ENCODE measurements around the gene CCDC92B. TPM values are rescaled to one million over a fixed set of nuclear protein-coding genes. Genes with fewer than 3 reads are reported as not detected.
"Not testable (repeated sequence)": the region's sequence is repeated elsewhere in the genome, so short reads cannot be mapped to it uniquely, and the experiment has no call there.

CCDC92B gene
- polyA plus RNA-seq, 1 donor = 1.5 TPM

- no peak overlapping the region for H3K4me3 ChIP-seq (ENCODE audit: low read length)
- peaks cover 23% of the 10 kb centered on the region for H3K4me1 ChIP-seq (ENCODE audit: control insufficient read depth, insufficient read depth, low read length)
- no peaks in the 10 kb centered on the region for H3K27me3 ChIP-seq (ENCODE audit: control insufficient read depth, insufficient read depth, low read length)
- no peak for DNase-seq
- peaks cover 70% of the 10 kb centered on the region for H3K36me3 ChIP-seq (ENCODE audit: control insufficient read depth, insufficient read depth, low read length)
- WGBS (ENCODE audit: insufficient coverage, low lambda C conversion rate) = no CpG with 5 or more reads among the region's 38 CpGs
- H3K9me3 ChIP-seq (ENCODE audit: control insufficient read depth, low read depth, low read length) = no peaks in the 10 kb centered on the region
- H3K27ac ChIP-seq (ENCODE audit: low read length) = no peak overlapping the region
These were observed 45.2 kb downstream of the CCDC92B start for GRCh38 chr17:2704031-2704889.

GRCh38 chr17:2703606-2704005, 45.8 kb downstream of the CCDC92B start:
- Histone ChIP-seq H3K9me3 (ENCODE audit: control insufficient read depth, low read depth, low read length) (peaks cover 1% of the 10 kb centered on the region), H3K36me3 (ENCODE audit: control insufficient read depth, insufficient read depth, low read length) (peaks cover 77% of the 10 kb centered on the region), H3K27me3 (ENCODE audit: control insufficient read depth, insufficient read depth, low read length) (no peaks in the 10 kb centered on the region), H3K4me1 (ENCODE audit: control insufficient read depth, insufficient read depth, low read length) (peaks cover 17% of the 10 kb centered on the region), H3K4me3 (ENCODE audit: low read length) (no peak overlapping the region), H3K27ac (ENCODE audit: low read length) (no peak overlapping the region)
- DNase-seq = no peak
- WGBS (ENCODE audit: insufficient coverage, low lambda C conversion rate) = no CpG with 5 or more reads among the region's 16 CpGs

- no peak for DNase-seq
- no CpG with 5 or more reads among the region's 20 CpGs for WGBS (ENCODE audit: insufficient coverage, low lambda C conversion rate)
- H3K36me3 ChIP-seq (ENCODE audit: control insufficient read depth, insufficient read depth, low read length) = peaks cover 78% of the 10 kb centered on the region
These were observed 46.3 kb downstream of the CCDC92B start for GRCh38 chr17:2703181-2703580.

GRCh38 chr17:2701996-2702741, 47.3 kb downstream of the CCDC92B start:
- no peak for DNase-seq
- WGBS (ENCODE audit: insufficient coverage, low lambda C conversion rate) = no CpG with 5 or more reads among the region's 22 CpGs
- H3K4me3 ChIP-seq (ENCODE audit: low read length) = no peak overlapping the region
- H3K27me3 ChIP-seq (ENCODE audit: control insufficient read depth, insufficient read depth, low read length) = no peaks in the 10 kb centered on the region
- peaks cover 84% of the 10 kb centered on the region for H3K36me3 ChIP-seq (ENCODE audit: control insufficient read depth, insufficient read depth, low read length)
- H3K4me1 ChIP-seq (ENCODE audit: control insufficient read depth, insufficient read depth, low read length) = peaks cover 2% of the 10 kb centered on the region
- H3K9me3 ChIP-seq (ENCODE audit: control insufficient read depth, low read depth, low read length) = peaks cover 8% of the 10 kb centered on the region
- H3K27ac ChIP-seq (ENCODE audit: low read length) = no peak overlapping the region

More at GRCh38 chr17:2703181-2703580, 46.3 kb downstream of the CCDC92B start:
- Histone ChIP-seq H3K27me3 (ENCODE audit: control insufficient read depth, insufficient read depth, low read length) (no peaks in the 10 kb centered on the region), H3K27ac (ENCODE audit: low read length) (no peak overlapping the region), H3K4me1 (ENCODE audit: control insufficient read depth, insufficient read depth, low read length) (peaks cover 12% of the 10 kb centered on the region), H3K9me3 (ENCODE audit: control insufficient read depth, low read depth, low read length) (peaks cover 5% of the 10 kb centered on the region), H3K4me3 (ENCODE audit: low read length) (no peak overlapping the region)

- WGBS (ENCODE audit: insufficient coverage, low lambda C conversion rate) = no CpG with 5 or more reads among the region's 41 CpGs
- DNase-seq = no peak
- Histone ChIP-seq H3K4me1 (ENCODE audit: control insufficient read depth, insufficient read depth, low read length) (no peaks in the 10 kb centered on the region), H3K4me3 (ENCODE audit: low read length) (no peak overlapping the region), H3K27ac (ENCODE audit: low read length) (no peak overlapping the region), H3K36me3 (ENCODE audit: control insufficient read depth, insufficient read depth, low read length) (peaks cover 88% of the 10 kb centered on the region), H3K9me3 (ENCODE audit: control insufficient read depth, low read depth, low read length) (peaks cover 8% of the 10 kb centered on the region), H3K27me3 (ENCODE audit: control insufficient read depth, insufficient read depth, low read length) (no peaks in the 10 kb centered on the region)
These were observed 48.1 kb downstream of the CCDC92B start for GRCh38 chr17:2701161-2701995.

GRCh38 chr17:2700491-2701141, 48.8 kb downstream of the CCDC92B start:
- Histone ChIP-seq H3K36me3 (ENCODE audit: control insufficient read depth, insufficient read depth, low read length) (peaks cover 90% of the 10 kb centered on the region), H3K27me3 (ENCODE audit: control insufficient read depth, insufficient read depth, low read length) (no peaks in the 10 kb centered on the region), H3K4me3 (ENCODE audit: low read length) (no peak overlapping the region), H3K4me1 (ENCODE audit: control insufficient read depth, insufficient read depth, low read length) (no peaks in the 10 kb centered on the region), H3K9me3 (ENCODE audit: control insufficient read depth, low read depth, low read length) (peaks cover 8% of the 10 kb centered on the region), H3K27ac (ENCODE audit: low read length) (no peak overlapping the region)
- DNase-seq = no peak
- no CpG with 5 or more reads among the region's 27 CpGs for WGBS (ENCODE audit: insufficient coverage, low lambda C conversion rate)

GRCh38 chr17:2700030-2700490, 49.4 kb downstream of the CCDC92B start:
- Histone ChIP-seq H3K27ac (ENCODE audit: low read length) (no peak overlapping the region), H3K9me3 (ENCODE audit: control insufficient read depth, low read depth, low read length) (peaks cover 8% of the 10 kb centered on the region), H3K36me3 (ENCODE audit: control insufficient read depth, insufficient read depth, low read length) (peaks cover 94% of the 10 kb centered on the region), H3K4me3 (ENCODE audit: low read length) (no peak overlapping the region), H3K4me1 (ENCODE audit: control insufficient read depth, insufficient read depth, low read length) (no peaks in the 10 kb centered on the region), H3K27me3 (ENCODE audit: control insufficient read depth, insufficient read depth, low read length) (no peaks in the 10 kb centered on the region)
- DNase-seq = no peak
- no CpG with 5 or more reads among the region's 20 CpGs for WGBS (ENCODE audit: insufficient coverage, low lambda C conversion rate)

GRCh38 chr17:2699216-2699805, 50.1 kb downstream of the CCDC92B start:
- H3K4me3 ChIP-seq (ENCODE audit: low read length); H3K4me1 ChIP-seq (ENCODE audit: control insufficient read depth, insufficient read depth, low read length); H3K9me3 ChIP-seq (ENCODE audit: control insufficient read depth, low read depth, low read length); H3K27me3 ChIP-seq (ENCODE audit: control insufficient read depth, insufficient read depth, low read length); H3K27ac ChIP-seq (ENCODE audit: low read length); DNase-seq: not testable (repeated sequence)
- peaks cover 93% of the 10 kb centered on the region for H3K36me3 ChIP-seq (ENCODE audit: control insufficient read depth, insufficient read depth, low read length)
- no CpG with 5 or more reads among the region's 18 CpGs for WGBS (ENCODE audit: insufficient coverage, low lambda C conversion rate)

GRCh38 chr17:2697611-2698162, 51.8 kb downstream of the CCDC92B start:
- H3K27ac ChIP-seq (ENCODE audit: low read length) = no peak overlapping the region
- peaks cover 8% of the 10 kb centered on the region for H3K9me3 ChIP-seq (ENCODE audit: control insufficient read depth, low read depth, low read length)
- peaks cover 93% of the 10 kb centered on the region for H3K36me3 ChIP-seq (ENCODE audit: control insufficient read depth, insufficient read depth, low read length)
- no peaks in the 10 kb centered on the region for H3K4me1 ChIP-seq (ENCODE audit: control insufficient read depth, insufficient read depth, low read length)
- DNase-seq = no peak
- no peaks in the 10 kb centered on the region for H3K27me3 ChIP-seq (ENCODE audit: control insufficient read depth, insufficient read depth, low read length)
- WGBS (ENCODE audit: insufficient coverage, low lambda C conversion rate) = no CpG with 5 or more reads among the region's 40 CpGs
- no peak overlapping the region for H3K4me3 ChIP-seq (ENCODE audit: low read length)

All from large intestine (tissue), 3 donors.